HG03565 (cell line): Measurements from ENCODE around the gene TRAPPC12.
"Not testable (repeated sequence)": the region's sequence is repeated elsewhere in the genome, so short reads cannot be mapped to it uniquely, and the experiment has no call there.

Experiments
- ATAC-seq: cut with Tn5 transposase; IDR thresholded peaks from one replicate; pipeline ENCODE4 v1.9.1; 2021; ENCODE audit warnings: mild to moderate bottlenecking, moderate library complexity; ENCODE audit not compliant: unreplicated experiment

Gene TRAPPC12

DNA sequence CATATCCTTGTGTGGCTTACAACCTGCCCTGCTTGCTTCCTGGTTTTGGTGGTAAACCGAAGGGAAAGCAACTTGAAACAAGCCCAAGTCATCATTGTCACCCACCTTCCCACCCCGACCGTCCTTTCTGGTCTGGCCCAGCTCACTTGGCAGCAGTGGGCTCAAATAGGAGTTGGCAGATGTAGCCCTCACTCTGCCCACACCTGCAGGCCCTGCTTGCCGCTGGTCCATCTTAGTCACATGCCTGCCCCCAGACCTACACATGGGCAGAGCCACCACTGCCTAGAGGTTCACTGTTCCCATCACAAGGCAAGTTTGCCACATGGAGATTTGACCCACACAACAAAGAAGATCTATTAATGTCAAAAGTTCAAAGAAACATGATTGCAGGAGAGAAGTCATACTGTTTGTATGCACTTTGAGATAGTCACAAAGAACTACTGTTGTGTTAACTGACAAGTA, 11.2 kb upstream of the TRAPPC12 start:
- ATAC-seq, result no peak

DNA sequence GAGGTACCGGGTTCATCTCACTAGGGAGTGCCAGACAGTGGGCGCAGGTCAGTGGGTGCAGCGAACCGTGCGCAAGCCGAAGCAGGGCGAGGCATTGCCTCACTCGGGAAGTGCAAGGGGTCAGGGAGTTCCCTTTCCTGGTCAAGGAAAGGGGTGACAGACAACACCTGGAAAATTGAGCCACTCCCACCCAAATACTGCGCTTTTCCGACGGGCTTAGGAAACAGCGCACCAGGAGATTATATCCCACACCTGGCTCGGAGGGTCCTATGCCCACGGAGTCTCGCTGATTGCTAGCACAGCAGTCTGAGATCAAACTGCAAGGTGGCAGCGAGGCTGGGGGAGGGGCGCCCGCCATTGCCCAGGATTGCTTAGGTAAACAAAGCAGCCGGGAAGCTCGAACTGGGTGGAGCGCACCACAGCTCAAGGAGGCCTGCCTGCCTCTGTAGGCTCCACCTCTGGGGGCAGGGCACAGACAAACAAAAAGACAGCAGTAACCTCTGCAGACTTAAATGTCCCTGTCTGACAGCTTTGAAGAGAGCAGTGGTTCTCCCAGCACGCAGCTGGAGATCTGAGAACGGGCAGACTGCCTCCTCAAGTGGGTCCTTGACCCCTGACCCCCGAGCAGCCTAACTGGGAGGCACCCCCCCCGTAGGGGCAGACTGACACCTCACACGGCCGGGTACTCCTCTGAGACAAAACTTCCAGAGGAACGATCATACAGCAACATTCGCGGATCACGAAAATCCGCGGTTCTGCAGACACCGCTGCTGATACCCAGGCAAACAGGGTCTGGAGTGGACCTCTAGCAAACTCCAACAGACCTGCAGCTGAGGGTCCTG, 9.9 kb upstream of the TRAPPC12 start:
- not testable (repeated sequence) for ATAC-seq

DNA sequence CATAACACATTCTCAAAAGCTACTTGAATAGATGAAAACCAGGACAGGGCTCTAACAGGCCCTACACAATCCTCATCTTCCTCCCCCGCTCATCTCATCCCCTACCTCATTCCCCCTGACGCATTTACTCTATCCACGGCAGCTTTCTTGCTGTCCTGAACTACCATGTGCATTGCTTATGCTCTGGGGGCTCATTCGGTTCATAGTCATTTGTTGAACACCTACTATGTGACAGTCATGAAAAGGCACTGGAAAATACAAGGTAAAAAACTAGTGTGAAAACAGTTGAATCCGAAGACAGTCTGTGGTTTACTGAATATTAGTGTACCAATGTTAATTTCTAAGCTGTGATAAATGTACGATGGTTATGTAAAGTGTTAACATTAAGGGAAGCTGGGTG, 2.7 kb upstream of the TRAPPC12 start:
- no peak for ATAC-seq

DNA sequence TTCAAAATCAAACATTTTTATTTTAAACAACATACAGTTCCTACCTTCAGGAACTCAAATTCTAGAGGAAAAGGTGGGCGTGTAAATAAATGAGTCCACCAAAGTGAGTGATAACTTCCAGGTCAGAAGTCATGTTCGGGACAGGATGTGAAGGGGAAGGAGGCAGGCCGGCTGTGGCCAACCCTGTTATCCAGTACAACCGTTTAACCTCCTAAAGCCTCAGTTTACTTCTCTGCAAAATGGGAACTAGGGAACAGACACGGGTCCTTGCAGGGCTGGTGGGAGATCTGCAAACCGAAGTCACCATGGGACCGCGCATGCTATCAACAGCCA, 2.2 kb upstream of the TRAPPC12 start:
- ATAC-seq, result peak; percentile 10

DNA sequence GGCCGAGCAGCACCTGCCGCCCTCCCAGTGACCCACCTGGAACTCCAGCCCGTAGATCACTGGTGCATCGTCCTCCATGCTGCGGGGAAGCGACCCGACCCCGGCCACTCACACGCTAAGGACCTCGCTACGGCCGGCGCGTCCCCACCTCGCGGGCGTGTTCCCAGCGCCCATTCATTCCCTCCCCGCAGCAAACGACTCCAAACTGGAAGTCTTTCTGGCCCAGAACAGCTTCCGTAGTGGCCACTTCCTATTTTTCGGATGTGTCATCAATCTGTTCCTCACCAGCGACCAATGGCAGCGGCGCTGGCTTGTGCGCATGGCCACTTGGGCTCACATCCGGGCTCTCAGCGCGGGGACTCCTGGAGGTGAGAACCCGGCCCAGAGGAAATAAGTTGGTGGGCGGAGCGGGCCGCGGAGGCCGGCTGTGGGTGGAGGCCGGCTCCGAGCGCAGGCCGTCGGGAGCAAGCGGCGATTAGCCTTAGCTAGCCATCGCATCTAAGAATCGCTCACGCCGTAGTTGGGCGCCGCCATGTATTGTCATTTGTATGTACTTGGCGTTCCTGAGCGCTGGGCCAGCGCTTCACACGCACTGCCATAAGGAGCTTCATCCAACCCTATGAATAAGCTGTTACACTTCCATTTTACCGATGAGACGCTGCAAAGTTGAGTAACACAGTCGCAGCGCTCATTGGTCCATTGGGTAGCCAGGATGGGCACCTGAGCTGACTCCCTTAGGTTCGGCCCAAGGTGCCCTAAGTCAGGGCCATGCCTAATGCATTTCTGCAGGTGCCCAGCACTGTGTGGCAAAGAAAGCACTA, 1.7 kb upstream of the TRAPPC12 start, which contains the start of gene EIPR1:
Gene EIPR1 (minus strand): TSS at position 207 of the 821 bp plus-strand sequence. CDS start 129 bp downstream, at position 78.
- peak; percentile 77 for ATAC-seq

DNA sequence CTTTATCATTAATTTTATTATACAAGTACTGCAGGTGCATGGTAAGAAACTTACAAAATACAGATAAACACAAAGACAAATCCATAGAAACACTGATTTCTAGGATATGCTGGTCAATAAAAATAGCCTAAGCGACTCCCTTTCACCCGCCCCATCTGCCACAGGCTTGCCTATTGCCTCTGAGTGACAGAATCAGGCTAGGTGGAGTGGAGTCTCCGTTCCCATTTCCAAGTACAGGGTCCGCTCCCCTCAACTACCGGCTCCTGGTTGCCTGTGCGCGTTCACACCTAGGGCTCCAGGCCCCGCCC, 201 bp upstream of the TRAPPC12 start:
- no peak for ATAC-seq

- ATAC-seq, result no peak
Measured at GRCh38 chr2:3386448-3386958, 7.0 kb downstream of the TRAPPC12 start.

DNA sequence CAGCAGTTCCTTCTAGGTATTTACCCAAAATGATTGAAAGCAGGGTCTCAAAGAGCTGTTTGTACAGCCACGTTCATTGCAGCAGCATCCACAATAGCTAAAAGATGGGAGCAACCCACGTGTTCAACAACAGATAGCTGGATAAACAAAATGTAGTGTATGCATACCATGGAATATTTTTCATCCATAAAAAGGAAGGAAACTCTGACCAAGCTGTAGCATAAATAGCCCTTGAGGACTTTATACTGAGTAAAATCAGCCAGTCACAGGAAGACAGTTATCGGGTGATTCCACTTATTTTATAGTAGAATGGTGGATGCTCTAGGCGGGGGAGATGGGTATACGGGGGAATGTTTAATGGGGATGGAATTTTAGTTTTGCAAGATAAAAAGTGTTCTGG, 7.5 kb downstream of the TRAPPC12 start:
- ATAC-seq, result no peak

- no peak for ATAC-seq
Measured at GRCh38 chr2:3387644-3388411, 8.3 kb downstream of the TRAPPC12 start.

DNA sequence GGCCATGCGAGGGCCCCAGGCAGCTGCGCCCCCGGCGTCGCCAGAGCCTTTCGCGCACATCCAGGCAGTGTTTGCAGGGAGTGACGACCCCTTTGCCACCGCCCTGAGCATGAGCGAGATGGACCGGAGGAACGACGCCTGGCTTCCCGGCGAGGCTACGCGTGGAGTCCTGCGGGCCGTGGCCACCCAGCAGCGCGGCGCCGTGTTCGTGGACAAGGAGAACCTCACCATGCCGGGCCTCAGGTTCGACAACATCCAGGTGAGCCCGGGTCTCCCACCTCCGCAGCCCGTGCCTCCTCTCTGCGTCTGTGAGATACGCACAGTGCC, 8.9 kb downstream of the TRAPPC12 start:
- no peak for ATAC-seq

- no peak for ATAC-seq
Measured at GRCh38 chr2:3389193-3389592, 9.7 kb downstream of the TRAPPC12 start.

DNA sequence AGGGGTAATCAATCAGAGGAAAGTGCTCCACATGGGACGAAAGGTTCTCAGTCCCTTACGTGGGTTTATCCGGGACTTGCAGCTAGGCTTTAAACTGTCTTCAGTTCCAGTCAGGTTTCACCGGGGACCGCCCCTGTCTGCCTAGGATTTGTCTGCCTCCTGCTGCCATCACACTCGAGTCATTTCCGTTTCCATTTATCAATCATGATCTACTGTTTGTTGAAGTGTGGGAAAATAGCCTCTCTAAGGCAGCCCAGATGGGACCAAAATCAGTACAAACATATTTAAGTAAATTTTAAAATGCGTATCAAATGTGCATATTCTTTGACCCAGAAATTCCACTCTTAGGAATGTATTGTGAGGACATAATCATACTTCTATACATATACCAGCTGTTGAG, 10.5 kb downstream of the TRAPPC12 start:
- ATAC-seq, result no peak

GRCh38 chr2:3392216-3392615, 12.7 kb downstream of the TRAPPC12 start:
- no peak for ATAC-seq

DNA sequence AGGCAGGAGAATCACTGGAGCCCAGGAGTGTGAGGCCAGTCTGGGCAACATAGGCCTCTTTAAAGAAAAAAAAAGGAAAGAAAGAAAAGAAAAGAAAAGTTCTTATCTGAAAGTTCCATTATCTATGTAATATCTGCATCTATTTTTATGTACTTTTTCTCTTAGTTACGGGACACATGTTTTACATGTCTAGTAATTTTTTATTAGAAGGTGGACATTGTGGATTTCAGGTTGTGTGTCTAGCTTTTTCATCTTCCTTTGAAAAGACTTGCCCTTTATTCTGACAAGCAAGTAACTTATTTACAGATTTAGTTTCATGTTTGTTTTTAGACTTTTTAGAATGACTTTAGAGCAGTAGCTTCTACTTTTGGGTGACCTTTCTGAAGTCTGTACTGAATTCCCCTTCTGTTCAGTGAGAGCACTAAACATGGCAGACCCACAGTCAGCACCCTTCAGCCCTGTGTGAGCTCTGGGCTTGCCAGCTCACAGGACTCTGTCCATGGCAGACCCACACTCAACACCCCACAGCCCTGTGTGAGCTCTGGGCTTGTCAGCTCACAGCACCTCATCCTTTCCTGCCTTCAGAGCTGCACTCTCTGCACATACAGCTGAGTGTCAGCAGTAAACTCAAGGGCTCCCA, 17.5 kb downstream of the TRAPPC12 start:
- no peak for ATAC-seq

GRCh38 chr2:3398857-3399256, 19.4 kb downstream of the TRAPPC12 start:
- ATAC-seq, result no peak

DNA sequence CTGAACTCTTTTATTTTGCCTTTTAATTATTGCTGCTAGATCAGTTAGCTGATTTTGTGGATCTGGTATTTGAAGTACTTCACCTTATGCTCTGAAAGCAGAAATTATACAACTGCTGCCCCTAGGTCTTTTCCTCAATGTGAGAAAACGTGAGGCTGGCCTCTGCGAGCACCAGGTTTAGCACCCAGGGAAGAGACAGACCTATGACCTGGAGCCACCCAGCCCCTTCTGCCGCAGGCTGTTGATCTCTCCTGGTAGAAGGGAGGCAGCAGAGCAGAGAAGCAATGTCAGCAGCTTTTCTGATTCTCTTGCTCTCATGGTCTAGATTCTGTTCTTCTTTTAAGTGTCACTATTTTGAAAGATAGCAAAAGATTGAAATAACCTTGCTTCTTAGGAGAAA, 19.9 kb downstream of the TRAPPC12 start:
- ATAC-seq, result no peak

GRCh38 chr2:3399829-3400228, 20.3 kb downstream of the TRAPPC12 start:
- no peak for ATAC-seq

DNA sequence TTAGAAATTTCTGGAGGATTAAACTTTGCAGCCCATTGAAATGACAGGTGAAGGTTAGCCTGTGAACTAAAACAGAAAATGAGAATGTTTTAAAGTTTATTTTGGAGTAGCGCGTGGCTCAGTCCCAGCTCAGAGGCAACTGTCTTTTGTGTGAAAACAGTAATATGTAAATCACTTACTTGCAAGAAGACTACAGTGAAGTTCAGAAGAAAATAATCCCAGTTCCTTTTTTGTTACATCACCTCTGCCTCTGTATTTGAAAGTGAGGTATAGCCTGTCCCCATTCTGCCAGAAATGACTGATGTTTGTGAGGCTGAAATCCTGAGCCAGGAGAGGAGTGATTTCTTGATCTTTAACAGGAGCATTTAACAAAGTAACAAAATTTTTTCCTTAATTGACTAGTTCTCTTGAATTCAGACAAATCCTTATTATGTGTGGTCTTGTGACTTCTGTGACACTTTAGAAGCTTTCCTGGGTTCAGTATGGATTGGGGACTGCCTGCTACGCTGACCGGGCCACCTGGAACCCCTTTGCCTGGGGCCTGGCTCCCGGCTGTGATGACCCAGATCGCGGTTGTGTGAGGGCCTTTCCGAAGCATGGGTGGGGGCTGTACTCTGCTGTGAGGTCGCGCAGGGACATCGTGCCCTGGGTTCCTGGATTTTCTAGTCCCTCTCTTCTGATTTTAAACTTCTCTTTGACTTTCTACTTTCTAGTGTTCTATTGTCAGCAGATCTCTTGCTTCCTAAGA, 24.3 kb downstream of the TRAPPC12 start:
- peak; percentile 99 for ATAC-seq

GRCh38 chr2:3404349-3404894, 24.9 kb downstream of the TRAPPC12 start:
- ATAC-seq, result no peak

DNA sequence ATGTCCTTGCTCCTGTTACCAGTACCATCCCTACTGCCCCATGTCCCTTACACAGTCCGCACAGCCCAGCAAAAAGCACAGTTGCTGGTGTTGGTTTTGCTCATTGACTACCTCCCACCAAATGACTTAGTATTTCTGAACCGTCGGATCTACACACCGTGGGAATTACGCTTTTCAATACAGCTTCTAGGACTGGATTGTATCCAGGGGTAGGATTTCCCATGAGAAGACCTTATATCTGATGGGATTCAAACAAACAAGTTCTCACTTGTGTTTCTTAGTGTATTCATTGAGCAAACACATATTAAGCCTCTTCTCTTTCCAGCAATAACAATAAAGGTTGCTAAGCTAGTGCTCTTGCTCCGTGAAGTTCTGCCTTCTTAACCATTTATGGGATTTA, 25.8 kb downstream of the TRAPPC12 start:
- ATAC-seq, result no peak
